HG03521 (cell line): Measurements from ENCODE around the gene ATP6AP1.

Experiments used
- ATAC-seq: cut with Tn5 transposase; IDR thresholded peaks from one replicate; pipeline ENCODE4 v1.9.1; 2021; ENCODE audit warnings: mild to moderate bottlenecking, moderate library complexity; ENCODE audit not compliant: unreplicated experiment

ATP6AP1 gene

DNA sequence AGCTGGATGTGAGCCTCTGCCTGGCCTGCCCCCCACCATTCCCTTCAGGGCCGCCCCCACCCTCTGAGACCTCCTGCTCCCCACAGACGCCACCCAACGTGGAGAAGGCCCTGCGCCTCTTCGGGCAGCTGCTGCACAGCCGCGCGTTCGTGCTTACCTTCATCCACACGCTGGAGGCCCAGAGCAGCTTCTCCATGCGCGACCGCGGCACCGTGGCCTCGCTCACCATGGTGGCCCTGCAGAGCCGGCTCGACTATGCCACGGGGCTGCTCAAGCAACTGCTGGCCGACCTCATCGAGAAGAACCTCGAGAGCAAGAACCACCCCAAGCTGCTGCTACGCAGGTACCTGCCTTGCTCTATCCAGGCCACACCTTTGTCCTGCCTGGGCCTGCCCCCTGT lies 39.7 kb downstream of the ATP6AP1 start:
- ATAC-seq, result no peak

DNA sequence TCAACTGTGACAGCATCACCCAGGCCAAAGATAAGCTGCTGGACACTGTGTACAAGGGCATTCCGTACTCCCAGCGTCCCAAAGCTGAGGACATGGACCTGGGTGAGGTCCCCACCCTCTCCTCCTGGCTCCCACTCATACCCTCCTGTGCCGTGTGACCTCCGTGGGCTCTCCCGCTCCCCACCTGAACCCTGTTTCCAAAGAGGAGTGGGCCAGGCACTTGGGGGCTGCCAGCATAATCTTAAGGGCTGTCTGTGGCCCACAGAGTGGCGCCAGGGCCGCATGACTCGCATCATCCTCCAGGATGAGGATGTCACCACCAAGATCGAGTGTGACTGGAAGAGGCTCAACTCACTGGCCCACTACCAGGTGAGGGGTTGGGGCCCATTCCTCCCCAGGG lies 40.6 kb downstream of the ATP6AP1 start:
- no peak for ATAC-seq

DNA sequence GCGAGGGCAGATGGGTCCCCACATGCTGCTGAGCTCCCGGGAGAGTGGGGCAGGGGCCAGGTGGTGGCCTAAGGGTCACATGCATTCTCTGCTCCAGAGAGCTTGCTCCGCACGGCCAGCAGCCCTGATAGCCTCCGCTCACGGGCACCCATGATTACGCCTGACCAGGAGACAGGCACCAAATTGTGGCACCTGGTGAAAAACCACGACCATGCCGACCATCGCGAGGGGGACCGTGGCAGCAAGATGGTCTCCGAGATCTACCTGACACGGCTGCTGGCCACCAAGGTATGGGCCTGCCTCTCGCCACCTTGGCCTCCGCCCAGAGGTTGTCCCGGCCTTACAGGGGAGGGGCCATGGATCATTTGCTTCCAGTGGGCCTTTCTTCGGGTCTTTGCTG lies 41.4 kb downstream of the ATP6AP1 start:
- no peak for ATAC-seq

DNA sequence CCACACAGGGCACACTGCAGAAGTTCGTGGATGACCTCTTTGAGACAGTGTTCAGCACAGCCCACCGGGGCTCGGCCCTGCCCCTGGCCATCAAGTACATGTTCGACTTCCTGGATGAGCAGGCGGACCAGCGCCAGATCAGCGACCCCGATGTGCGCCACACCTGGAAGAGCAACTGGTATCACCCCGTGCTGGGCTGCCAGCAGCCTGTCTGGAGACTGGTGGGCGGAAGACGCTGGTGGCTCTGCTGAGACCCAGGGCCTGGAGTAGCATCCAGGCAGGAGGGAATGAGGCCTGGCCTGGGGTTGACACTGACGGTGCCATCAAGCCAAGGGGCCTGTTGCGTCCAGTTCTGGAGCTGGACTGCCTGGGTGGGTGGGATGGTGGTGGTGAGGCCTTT lies 42.0 kb downstream of the ATP6AP1 start:
- no peak for ATAC-seq

DNA sequence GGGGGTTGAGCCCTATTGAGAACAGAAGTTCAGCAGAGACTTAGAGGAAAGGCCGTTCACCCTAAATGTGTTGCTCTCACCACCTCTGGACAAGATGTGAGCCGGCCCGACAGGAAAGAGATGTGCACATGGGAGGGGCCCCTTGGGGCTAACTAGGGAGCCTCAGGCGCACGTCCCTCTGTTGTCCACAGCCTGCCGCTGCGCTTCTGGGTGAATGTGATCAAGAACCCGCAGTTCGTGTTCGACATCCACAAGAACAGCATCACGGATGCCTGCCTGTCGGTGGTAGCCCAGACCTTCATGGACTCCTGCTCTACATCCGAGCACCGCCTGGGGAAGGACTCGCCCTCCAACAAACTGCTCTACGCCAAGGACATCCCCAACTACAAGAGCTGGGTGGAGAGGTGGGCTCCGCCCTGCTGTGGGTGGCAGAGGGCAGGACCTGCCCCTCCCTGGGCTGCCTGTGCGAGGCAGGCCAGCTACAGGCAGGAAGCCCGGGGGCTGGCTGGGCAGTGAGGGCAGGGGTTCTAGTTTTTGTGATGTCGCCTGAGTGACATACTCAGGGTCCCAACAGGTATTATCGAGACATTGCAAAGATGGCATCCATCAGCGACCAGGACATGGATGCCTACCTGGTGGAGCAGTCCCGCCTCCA lies 42.6 kb downstream of the ATP6AP1 start:
- no peak for ATAC-seq

DNA sequence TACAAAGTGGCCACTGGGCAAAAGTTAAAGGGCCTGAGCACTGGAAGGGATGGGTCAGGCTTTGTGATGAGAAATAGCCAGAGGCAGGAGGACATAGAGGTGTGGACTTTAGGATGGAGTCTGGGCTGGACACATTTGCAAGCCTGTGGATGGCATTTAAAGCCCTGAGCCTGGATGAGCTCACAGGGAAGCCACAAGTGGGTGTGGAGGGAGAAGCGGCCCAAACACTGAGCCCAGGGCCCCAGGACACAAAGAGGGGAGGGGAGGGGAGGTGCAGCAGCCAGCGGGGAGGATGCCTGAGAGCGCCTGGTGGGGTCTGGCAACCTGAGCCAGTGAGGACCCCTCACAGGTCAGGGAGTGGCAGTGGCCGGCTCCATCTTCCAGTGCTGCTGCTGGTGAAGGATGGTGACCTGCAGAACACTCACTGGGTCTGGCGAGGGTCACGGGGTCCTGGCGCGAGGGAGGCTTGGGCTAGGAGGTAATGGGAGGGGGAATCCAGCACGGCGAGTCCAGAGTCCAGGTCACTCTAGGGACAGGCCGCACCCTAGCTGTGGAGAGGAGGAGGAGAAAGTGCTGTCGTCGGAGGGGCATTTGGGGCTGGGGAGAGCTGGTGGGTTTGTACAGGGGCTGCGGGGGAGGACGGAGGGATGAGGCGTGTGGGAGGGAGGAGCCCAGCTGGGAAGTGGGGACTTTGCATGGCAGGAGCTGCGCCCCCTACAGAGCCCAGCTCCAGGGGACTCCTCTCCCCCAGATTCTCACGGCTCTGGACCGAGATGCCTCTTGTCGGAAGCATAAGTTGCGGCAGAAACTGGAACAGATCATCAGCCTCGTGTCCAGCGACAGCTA lies 43.6 kb downstream of the ATP6AP1 start:
- ATAC-seq, result no peak

DNA sequence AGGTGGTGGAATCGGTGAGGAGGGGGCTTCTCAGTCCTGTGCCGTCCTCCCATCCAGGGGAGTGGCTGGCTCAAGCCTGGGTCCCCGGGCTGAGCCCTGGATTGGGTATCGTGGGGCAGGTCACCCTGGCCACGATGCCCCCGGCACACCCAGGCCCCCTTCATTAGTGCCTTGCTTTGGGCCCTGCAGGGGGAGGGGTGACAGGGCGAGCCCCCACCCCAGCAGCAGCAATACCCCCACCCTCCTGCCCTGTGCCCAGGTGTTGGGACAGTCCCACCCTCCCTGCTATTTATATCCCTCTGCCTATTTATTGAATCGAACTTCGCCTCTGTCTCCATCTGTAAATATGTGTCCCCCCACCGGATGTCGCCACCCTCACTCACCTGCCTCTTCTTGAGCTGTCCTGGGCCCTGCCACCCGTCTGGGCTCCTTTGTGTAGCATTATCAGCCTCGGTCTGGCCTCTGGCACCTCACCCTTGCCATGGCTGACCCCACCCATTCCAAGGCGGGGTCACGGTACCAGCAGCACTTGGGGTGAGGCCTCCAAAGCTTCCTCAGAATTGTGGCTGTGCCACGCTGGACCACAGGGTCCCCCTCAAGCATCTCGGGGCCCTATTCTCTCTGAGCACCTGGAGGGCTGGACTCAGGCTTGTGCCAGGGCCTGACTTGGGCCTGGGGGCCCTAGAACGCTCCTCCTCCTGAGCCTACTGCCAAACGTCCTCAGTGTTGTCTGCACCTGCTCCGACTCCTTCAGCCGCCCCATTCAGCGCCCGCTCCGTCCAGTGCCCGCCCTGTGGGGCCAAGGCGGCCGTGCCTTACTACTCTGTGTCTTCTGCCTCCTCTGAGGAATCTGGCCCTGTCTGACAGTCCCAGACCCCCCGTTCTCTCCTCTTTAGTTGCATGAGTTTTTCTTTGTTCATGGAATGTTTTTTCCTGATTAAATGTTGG lies 44.5 kb downstream of the ATP6AP1 start:
- ATAC-seq, result no peak

DNA sequence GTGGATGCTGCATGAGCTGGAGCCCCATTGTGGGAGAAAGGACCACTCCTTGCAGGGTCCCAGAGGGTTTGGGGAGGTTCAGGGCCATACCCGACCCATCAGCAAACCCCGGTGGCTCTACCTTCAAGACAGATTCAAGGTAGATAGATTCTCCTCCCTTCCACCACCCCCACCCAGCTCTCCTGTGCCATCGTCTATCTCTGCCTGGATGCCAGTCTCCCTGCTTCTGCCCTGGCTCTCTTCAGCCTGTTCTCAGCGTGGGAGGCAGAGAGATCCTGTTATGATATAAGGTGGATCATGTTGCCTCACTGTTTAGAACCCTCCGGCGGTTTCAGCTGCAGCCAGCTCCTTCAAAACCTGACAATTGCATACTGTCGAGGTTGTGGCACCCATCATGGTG lies 45.2 kb downstream of the ATP6AP1 start:
- no peak for ATAC-seq

DNA sequence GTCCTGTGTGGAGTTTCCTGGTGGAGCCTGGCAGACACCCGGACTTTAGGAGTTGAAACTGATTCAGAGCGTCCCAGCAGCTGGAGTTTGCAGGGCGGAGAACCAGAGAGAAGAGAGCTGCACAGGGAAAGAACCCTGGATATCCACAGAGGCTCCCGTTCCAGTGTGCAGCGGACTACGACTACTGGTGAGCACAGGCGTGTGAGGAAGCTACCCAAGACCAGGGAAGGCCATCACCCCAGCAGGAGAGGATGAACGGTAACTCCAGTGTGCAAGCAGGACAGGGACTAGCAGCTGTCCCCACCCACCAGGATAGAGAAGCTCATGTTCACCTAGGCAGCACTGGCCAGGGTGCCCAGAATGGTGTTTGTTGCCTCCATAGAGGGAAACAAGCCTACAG lies 48.3 kb downstream of the ATP6AP1 start:
- no peak for ATAC-seq

DNA sequence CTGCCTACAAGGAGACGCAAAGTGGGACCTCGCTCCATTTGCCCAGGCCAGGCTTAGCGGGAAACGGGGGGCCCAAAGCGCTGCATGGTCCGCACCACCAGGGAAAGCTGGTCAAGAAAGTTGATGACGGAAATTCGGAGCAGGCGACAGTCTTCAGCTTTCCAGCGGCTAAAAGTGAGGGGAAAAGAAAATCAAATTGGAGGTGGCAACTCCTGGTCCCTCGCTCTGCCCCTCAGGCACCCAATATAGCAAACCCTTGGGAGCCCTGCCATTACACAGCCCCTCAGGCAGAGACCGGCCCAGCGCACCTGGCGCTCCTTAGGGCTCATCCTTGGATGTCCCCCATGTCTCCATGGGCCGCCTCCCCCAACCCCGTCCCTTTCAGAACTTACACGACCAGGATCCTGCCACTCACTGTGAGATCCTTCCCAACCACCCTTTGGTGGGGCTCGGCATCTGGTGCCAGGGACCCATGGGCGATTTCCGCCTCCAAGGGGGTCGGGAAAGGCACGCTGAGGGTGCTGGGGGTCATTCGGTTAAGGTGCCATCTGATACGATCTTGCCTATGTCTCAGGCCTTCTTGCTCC lies 49.5 kb downstream of the ATP6AP1 start:
- ATAC-seq, result no peak

DNA sequence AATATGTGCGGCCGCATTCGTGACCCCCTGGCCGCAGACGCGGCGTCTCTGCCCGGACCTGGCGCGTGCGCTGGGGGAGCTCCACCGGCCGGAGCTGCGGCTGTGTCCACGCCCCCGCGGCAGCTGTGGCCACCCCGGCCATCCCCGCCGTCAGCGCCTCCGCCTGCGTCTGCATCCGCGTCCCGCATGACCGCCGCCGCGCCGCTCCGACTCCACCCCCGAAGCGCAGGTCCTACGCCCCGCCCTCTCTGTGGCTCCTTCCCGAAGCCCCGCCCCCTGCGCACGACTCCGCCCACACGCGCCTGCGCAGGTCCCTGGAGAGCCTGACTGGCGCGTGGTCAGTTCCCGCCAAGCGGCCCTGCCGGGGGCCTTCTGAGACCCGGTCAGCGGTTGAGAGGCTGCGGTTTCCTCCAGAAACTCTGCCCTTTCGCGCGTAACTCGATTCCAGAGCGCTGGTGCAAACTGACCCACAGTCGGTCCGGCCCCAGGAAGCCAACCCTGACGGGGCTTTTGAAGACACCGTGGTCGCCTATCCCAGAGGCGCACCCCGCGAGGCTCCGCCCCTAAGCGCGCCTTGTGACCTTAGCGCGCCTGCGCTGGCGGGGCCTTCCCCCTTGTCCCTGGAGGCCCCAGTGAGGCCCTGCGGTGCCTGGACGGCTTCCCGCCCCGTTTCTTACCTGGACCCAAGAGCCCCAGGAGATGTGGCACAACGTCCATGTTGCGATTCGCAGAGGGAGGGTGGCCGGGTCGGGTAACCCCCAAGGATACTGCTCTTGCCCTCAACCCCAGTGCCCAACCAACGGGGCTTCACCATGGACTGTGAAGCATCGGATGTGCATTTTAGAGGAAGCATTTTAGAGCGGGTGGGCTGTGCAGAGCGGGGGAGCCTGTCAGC lies 50.5 kb downstream of the ATP6AP1 start, which contains the start of gene LAGE3:
Gene LAGE3 (minus strand): TSS at position 554 of the 895 bp plus-strand sequence. CDS start 366 bp downstream, at position 188.
- ATAC-seq, result peak; percentile 81

DNA sequence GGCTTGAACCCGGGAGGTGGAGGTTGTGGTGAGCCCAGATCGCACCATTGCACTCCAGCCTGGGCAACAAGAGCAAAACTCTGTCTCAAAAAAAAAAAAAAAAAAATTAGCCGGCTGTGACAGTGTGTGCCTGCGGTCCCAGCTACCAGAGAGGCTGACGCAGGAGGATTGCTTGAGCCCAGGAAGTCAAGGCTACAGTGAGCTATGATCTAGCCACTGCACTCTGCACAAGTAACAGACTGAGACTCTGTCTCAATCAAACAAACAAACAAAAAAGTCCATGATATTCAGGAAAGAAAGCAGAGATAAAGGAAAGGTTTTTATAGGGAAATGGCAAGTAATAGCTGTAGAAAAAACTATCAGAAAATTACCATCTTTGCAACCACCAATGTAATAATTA lies 52.7 kb downstream of the ATP6AP1 start:
- no peak for ATAC-seq

DNA sequence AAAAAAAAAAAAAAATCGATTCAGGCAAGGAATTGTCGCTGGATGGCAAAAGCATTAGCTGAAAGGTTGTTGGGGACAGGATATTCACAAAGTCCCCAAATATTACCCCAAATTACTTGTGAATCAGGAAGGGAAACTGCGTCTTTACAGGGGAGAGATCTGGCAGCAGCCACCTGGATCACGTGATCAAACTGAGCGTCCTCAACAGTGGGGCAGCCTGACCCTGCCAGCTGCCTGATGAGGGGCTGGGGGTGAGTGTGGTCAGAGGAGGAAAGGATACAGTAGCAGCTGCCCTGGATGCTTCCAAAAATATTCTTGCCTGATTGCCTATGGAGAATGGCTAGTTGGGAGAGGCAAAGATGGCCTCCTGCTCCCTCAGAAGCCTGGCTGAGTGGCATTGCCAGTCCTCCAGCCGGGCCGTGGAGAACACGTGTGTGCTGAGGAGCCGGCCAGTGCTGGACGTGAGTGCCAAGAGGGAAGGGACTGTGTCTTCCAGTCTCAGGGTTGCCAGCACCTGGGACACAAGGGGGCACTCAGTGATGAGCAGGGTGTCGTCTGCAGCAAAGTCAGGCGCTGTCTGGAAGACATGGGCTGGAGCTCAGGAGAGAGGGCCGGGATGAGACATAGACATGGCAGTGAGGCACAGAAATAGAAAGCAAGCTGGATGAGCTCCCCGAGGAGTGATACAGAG lies 53.6 kb downstream of the ATP6AP1 start:
- no peak for ATAC-seq

DNA sequence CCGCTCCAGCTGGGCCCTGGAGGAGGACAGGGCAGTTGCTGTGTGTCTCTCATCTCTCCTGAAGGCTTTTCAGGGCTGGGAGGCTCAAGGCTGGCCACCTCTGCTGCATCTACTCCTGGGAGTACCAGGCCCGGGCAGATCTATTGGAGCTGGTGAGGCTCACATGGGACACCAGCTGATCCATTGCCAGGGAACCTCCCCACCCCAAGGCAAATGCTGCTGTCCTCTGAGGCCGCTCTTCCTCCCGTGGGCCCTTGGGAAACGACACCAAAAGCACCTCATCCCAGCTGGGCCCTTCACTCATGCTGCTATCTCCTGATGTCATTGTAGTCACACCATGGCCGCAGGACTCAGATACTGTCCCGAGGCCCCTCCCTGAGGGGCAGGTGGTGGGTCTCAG lies 54.3 kb downstream of the ATP6AP1 start:
- no peak for ATAC-seq

DNA sequence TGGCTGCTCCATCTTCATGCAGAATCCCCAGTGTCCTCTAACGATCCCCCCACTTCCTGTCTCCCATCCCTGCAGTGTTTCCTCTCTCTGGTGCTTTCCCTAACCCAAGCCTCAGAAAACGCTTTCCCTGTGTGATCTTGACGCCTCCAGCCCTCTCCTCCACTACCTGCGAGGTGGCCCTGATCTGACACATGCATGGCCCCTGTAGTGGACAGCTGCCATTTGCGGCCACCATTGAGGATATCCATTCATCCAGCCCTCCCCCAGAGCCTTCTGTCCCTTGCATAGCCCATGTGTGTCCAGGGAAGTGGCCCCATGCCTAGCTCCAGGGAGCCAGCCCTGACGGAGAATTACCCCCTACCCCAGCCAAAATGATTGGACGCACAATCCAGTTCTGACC lies 54.8 kb downstream of the ATP6AP1 start:
- ATAC-seq, result no peak

DNA sequence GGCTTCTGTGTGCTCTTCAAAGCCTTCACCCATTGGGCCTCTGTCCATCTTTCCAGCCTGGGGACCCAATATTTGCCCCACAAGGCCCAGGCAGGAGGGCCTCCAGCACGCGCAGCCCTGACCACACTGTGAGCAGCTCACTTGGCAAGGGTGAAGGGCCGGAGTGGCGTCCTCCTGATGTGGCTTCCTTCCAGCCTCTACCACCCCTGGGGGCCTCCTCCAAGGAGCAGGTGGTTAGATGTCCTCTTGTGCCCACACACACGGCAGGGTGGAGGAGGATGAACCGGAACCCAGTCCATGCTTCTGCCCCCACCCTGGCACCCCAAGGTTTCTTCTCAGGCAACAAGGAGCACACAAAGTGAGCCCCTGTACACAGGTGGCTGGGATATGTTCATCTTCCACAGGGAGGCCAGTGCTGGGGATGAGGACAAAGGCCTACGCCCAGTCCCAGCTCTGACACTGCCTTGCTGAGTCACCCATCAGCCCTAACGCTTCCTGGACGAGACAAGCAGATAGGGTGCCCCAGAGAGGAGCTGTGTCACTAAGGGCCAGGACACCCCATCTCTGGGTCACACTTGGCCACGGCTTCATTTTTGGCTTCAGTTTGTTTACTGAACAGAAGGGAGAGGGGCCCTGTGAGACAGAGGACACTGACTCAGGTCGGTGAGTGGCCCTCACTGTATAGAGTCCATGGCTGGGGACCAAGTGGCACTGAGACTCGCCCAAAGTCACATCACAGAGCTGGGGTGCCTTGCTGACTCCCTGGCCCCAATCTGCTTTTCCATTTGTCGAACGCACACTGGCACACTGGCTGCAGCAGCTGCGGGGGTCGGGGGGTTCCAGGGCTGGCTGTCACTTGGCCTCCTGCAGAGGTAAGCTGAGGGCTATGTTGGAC lies 56.0 kb downstream of the ATP6AP1 start:
- ATAC-seq, result no peak

DNA sequence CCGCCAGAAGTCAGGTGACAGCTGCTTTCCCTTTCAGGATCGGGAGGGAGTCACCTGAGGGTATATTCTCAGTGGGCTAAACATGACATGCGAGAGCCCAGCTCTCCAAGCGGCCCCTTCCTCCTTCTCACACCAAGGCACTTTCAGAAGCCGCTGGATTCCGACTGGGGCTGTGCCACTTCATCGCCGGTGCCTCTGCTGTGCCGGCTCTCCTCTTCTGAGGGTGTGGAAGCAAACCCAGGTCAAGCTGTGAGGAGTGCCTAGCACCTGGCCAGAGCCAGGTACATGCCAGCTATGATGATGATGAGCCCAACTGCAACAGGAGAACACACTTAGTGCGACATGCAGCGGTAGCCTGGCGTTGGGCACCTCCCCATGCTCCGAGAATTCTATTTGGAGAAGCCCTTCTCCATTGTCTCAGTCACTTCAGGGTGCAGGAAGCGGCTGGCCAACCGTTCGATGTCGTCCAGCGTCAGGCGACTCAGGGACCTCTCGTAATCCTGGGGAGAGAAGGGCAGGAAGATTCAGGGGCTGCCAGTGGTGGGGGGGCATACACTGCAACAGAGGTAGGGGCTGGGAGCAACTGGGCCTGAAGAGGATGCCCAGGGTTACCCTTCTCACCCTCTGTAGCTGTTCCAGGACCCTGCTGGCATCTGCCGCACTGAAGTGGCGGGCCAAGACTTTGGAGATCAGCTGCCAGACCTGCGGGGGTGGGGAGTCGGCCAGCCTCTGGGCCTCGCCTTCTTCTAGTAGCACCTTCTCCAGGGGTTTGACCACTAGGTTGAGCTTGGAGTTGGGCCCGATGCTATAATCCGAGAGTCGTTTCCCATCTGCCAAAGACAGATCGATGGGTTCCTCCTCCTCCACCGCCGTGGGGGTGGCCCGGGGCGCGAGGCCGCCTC lies 56.9 kb downstream of the ATP6AP1 start:
- ATAC-seq, result no peak
